HepG2 (cell line): ENCODE results near the gene TBCD. TPM values are rescaled to one million over a fixed set of nuclear protein-coding genes. Genes with fewer than 3 reads are reported as not detected.
A peak's percentile ranks its signal among the peaks of the same experiment; 100 is the strongest.

Source experiments
- BHLHE40 ChIP-seq: IDR thresholded peaks from 2 replicates; pipeline ENCODE4 v1.6.1; 2011; ENCODE audit warnings: low read length, improper control_type of control experiment
- ESRRA ChIP-seq: sonication (generic); formaldehyde crosslinking; IDR thresholded peaks from 2 replicates; pipeline ENCODE4 v1.5.1; 2020; ENCODE audit warnings: mild to moderate bottlenecking, low read depth, missing genetic modification reagents
- IRF1 ChIP-seq: sonication (generic); formaldehyde crosslinking; IDR thresholded peaks from 2 replicates; pipeline ENCODE4 v1.4.0; 2020; ENCODE audit warnings: low read depth, mild to moderate bottlenecking, missing genetic modification reagents
- KLF12 ChIP-seq: sonication (generic); formaldehyde crosslinking; IDR thresholded peaks from 2 replicates; pipeline ENCODE4 v1.4.0; 2020; ENCODE audit warnings: missing genetic modification reagents, borderline replicate concordance
- NFAT5 ChIP-seq: sonication (generic); formaldehyde crosslinking; IDR thresholded peaks from 2 replicates; pipeline ENCODE4 v1.4.0; 2020; ENCODE audit warnings: missing genetic modification reagents
- NFE2L1 ChIP-seq: sonication (generic); formaldehyde crosslinking; IDR thresholded peaks from 2 replicates; pipeline ENCODE4 v1.4.0; 2020; ENCODE audit warnings: missing genetic modification reagents, mild to moderate bottlenecking, borderline replicate concordance
- POLR2G ChIP-seq: fragments of 200-400 bp; formaldehyde crosslinking; IDR thresholded peaks from 2 replicates; pipeline ENCODE4 v1.6.1; 2018; ENCODE audit warnings: mild to moderate bottlenecking, low read depth, low read length, moderate library complexity
- RXRB ChIP-seq: IDR thresholded peaks from 2 replicates; pipeline ENCODE4 v1.6.1; 2016; ENCODE audit warnings: borderline replicate concordance, missing genetic modification reagents, missing compliant biosample characterization
- TCF7L2 ChIP-seq: IDR thresholded peaks from 2 replicates; pipeline ENCODE4 v1.6.1; 2011; ENCODE audit warnings: mild to moderate bottlenecking, low read depth, low read length, moderate library complexity
- ZBTB33 ChIP-seq: sonication (generic); formaldehyde crosslinking; IDR thresholded peaks from 2 replicates; pipeline ENCODE4 v1.4.0; 2020; ENCODE audit warnings: missing genetic modification reagents
- ZFP91 ChIP-seq: sonication (generic); formaldehyde crosslinking; IDR thresholded peaks from 2 replicates; pipeline ENCODE4 v1.9.0; 2022; ENCODE audit warnings: missing genetic modification reagents, mild to moderate bottlenecking, borderline replicate concordance
- ZFX ChIP-seq: sonication (generic); formaldehyde crosslinking; IDR thresholded peaks from 2 replicates; pipeline ENCODE4 v1.4.0; 2020; ENCODE audit warnings: mild to moderate bottlenecking, low read depth, missing genetic modification reagents, moderate library complexity
- polyA plus RNA-seq, 8 experiments: library from polyadenylated mRNA; depleted of rRNA in 3 of 8; stranded (reverse) in 7 of 8; unstranded in 1 of 8; fragments of >200 nt; fragmentation: Illumina TruSeq in 4 of 8; extraction: Trizol in 4 of 8; gene quantifications; 2 replicates each; pipeline versions ENCODE4 v1.2.1 to v1.2.3, GENCODE V29; 2011 to 2016; ENCODE audit warnings: low read depth in 4 of 8, missing spikeins in 1 of 8, mixed read lengths in 1 of 8; ENCODE audit not compliant: insufficient read depth in 1 of 8
- total RNA-seq, 5 experiments: library from RNA; depleted of rRNA; stranded (reverse); fragments of >200 nt; fragmentation: Illumina TruSeq; extraction: Trizol; gene quantifications; 2 replicates each; pipeline ENCODE4 v1.2.3, GENCODE V29; 2016; ENCODE audit warnings: low read depth in 1 of 5
- TF ChIP-seq, protein P1 (sequence below): sonication (generic); formaldehyde crosslinking; IDR thresholded peaks from 2 replicates; pipeline ENCODE4 v1.4.0; 2020; ENCODE audit warnings: missing genetic modification reagents, borderline replicate concordance
- TF ChIP-seq, protein P2 (sequence below): IDR thresholded peaks from 2 replicates; pipeline ENCODE4 v1.6.1; 2016; ENCODE audit warnings: mild to moderate bottlenecking
- TF ChIP-seq, protein P3 (sequence below): sonication (generic); formaldehyde crosslinking; IDR thresholded peaks from 2 replicates; pipeline ENCODE4 v1.4.0; 2020; ENCODE audit warnings: missing genetic modification reagents, borderline replicate concordance

Gene TBCD
- total and polyA plus RNA-seq, 2 of the 13 experiments (the other 11 are each of a cell fraction or from before 2014, with no cell fraction given), result 33.9 to 54.8 TPM

DNA sequence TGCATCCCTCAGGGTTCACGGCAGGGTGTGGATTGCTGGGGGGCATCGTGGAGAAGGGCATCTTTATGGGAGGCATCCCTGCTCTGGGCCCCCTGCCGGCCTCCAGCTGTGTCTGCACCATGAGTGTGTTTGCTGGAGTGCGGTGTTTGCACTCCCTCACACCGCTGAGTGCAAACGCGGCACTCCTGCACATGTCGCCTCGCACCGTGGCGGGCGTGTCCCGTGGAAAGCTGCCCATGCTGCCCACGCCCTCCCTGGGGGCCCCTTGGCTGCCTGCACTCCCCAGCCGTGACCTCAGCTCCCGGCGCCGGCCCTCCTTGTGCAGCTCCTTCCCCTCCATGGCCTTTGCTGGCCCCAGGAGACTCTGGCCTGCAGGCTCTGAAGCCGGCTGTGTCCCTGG, 162.5 kb downstream of the TBCD start (continued):
- TF ChIP-seq KLF12 (CRISPR knock-in tag) (no peak), IRF1 (CRISPR knock-in tag) (no peak), NFE2L1 (no peak), RXRB (no peak), NFAT5 (CRISPR knock-in tag) (no peak), ESRRA (CRISPR knock-in tag) (no peak), ZFP91 (CRISPR knock-in tag) (no peak), TCF7L2 (no peak), ZBTB33 (CRISPR knock-in tag) (peak; percentile 96), ZFX (CRISPR knock-in tag) (no peak), BHLHE40 (no peak), POLR2G (no peak)
- TF ChIP-seq, protein P1, sequence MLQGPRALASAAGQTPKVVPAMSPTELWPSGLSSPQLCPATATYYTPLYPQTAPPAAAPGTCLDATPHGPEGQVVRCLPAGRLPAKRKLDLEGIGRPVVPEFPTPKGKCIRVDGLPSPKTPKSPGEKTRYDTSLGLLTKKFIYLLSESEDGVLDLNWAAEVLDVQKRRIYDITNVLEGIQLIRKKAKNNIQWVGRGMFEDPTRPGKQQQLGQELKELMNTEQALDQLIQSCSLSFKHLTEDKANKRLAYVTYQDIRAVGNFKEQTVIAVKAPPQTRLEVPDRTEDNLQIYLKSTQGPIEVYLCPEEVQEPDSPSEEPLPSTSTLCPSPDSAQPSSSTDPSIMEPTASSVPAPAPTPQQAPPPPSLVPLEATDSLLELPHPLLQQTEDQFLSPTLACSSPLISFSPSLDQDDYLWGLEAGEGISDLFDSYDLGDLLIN (CRISPR knock-in tag), result no peak
- TF ChIP-seq, protein P2, sequence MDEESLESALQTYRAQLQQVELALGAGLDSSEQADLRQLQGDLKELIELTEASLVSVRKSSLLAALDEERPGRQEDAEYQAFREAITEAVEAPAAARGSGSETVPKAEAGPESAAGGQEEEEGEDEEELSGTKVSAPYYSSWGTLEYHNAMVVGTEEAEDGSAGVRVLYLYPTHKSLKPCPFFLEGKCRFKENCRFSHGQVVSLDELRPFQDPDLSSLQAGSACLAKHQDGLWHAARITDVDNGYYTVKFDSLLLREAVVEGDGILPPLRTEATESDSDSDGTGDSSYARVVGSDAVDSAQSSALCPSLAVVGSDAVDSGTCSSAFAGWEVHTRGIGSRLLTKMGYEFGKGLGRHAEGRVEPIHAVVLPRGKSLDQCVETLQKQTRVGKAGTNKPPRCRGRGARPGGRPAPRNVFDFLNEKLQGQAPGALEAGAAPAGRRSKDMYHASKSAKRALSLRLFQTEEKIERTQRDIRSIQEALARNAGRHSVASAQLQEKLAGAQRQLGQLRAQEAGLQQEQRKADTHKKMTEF (CRISPR knock-in tag), result no peak
- TF ChIP-seq, protein P3, sequence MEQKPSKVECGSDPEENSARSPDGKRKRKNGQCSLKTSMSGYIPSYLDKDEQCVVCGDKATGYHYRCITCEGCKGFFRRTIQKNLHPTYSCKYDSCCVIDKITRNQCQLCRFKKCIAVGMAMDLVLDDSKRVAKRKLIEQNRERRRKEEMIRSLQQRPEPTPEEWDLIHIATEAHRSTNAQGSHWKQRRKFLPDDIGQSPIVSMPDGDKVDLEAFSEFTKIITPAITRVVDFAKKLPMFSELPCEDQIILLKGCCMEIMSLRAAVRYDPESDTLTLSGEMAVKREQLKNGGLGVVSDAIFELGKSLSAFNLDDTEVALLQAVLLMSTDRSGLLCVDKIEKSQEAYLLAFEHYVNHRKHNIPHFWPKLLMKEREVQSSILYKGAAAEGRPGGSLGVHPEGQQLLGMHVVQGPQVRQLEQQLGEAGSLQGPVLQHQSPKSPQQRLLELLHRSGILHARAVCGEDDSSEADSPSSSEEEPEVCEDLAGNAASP, result no peak
- TF ChIP-seq, all 625 proteins: peak for 6
